GM13977 (cell line): Measurements from ENCODE around the gene PPP5C.
"Not testable (repeated sequence)": the region's sequence is repeated elsewhere in the genome, so short reads cannot be mapped to it uniquely, and the experiment has no call there.

ENCODE experiments used
- DNase-seq: peaks from one replicate; pipeline ENCODE4 v3.0.0; 2012; ENCODE audit warnings: low spot score
- in situ Hi-C: fragments of 300-500 bp; cut with MboI; formaldehyde crosslinking; loops from one replicate; pipeline ENCODE4 v1.12.0; 2022; ENCODE audit warnings: low sequenced_read_pairs, low pct_unique_long_range_greater_than_20kb, mixed read lengths, inconsistent platforms; ENCODE audit not compliant: unreplicated experiment
- TF ChIP-seq, protein P1 (sequence below): IDR thresholded peaks from 2 replicates; pipeline ENCODE4 v1.5.1; 2012; ENCODE audit warnings: mild to moderate bottlenecking, control low read depth; ENCODE audit not compliant: insufficient read depth; ENCODE audit errors: extremely low read depth, missing control alignments

Gene PPP5C

DNA sequence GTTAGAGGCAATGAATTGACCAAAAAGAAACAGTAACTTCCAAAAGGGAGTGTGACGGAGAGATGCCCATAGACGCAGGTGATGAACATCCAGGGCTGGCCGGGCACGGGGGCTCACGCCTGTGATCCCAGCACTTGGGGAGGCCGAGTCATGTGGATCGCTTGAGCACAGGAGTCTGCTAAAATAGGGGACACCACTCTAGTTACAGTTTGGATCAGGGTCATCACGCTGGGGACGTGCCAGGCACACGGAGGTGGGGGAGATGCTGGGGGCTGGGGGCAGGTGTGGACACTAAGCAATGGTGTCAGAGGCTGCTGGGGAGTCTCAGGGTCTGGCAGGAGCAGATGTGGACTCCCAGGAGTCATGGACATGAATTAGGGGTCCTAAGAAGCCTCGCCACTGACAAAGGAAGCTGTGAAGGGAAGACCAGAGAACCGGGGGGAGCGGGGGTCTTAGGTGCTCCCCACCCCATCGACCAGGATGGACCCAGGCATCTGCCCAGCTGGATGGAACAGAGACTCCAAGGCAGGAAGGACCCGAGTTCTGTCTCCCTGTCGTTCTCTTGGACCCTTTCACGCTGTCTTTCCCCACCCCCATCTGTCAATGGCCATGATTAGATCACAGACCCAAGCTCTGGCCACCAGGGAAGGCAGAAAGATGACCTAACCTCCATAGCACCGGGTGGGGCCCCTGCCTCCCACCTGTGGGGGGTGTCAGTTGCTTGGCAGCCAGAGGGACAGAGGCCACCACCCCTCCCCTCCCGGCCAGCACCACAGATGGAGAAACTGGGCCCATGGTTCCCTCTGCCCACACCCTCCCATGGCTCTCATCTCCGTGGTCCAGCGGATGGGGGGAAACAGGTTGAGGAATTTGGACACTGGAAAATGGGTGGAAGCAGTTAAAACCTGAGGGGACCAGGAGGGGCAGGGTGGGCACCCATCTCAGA is 46.8 kb downstream of the PPP5C start:
- in situ Hi-C loops = no loop called here
- no peak for DNase-seq
- TF ChIP-seq, protein P1, sequence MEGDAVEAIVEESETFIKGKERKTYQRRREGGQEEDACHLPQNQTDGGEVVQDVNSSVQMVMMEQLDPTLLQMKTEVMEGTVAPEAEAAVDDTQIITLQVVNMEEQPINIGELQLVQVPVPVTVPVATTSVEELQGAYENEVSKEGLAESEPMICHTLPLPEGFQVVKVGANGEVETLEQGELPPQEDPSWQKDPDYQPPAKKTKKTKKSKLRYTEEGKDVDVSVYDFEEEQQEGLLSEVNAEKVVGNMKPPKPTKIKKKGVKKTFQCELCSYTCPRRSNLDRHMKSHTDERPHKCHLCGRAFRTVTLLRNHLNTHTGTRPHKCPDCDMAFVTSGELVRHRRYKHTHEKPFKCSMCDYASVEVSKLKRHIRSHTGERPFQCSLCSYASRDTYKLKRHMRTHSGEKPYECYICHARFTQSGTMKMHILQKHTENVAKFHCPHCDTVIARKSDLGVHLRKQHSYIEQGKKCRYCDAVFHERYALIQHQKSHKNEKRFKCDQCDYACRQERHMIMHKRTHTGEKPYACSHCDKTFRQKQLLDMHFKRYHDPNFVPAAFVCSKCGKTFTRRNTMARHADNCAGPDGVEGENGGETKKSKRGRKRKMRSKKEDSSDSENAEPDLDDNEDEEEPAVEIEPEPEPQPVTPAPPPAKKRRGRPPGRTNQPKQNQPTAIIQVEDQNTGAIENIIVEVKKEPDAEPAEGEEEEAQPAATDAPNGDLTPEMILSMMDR = no peak

DNA sequence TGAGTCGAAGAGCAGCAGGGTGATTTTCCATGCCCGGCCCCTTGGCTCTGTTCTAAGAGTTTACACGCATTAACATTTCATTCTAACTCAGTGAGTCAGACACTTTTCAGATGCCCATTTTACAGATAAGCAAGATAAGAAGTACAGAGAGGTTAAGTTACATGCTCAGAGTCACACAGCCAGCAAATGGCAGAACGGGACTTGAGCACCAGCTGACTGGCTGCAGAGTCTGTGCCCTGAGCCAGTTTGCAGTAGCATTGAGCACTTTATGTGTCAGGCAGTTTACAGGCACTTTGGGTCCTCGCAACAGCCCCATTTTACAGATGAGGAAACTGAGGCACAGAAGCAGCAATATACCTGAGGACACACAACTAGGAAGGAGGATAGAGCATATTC is 47.5 kb downstream of the PPP5C start:
- in situ Hi-C loops = no loop called here
- TF ChIP-seq, protein P1 = no peak
- DNase-seq = no peak

DNA sequence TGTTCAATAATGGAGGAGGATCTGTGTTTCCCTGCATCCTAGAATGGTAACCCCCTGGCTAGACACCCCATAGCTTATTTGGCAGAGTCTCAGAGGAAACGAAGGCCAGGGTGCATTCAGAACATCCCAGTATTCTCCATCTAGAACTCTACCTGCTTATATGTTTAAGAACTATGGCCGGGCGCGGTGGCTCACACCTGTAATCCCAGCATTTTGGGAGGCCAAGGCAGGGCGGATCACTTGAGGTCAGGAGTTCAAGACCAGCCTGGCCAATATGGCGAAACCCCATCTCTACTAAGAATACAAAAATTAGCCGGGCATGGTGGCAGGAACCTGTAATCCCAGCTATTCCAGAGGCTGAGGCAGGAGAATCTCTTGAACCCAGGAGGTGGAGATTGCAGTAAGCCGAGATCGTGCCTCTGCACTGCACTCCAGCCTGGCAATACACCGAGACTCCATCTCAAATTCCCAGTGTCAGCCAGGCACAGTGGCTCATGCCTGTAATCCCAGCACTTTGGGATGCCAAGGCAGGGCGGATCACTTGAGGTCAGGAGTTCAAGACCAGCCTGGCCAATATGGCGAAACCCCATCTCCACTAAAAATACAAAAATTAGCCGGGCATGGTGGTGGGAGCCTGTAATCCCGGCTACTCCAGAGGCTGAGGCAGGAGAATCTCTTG is 51.1 kb downstream of the PPP5C start:
- DNase-seq, in situ Hi-C loops: not testable (repeated sequence)

DNA sequence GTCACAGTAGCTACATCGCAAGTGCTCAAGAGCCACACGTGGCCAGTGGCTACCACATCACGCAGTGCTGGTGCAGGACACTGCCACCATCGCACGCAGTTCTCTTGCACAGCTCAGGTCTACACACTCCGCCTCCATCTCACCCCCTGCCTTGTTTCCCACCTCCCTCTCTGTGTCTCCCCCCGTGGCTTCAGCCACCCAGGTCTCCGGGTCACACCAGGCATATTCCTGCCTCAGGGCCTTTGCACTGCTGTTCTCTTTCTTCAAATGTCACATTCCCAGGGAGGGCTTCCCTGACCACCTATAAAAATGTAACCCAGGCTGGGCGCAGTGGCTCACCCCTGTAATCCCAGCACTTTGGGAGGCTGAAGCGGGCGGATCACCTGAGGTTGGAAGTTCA is 55.8 kb downstream of the PPP5C start:
- in situ Hi-C loops = loop anchor here (5.0 kb wide), 1 partner anchor 85 kb away; no protein-coding TSS in a partner anchor
- TF ChIP-seq, protein P1 = no peak
- DNase-seq = no peak

DNA sequence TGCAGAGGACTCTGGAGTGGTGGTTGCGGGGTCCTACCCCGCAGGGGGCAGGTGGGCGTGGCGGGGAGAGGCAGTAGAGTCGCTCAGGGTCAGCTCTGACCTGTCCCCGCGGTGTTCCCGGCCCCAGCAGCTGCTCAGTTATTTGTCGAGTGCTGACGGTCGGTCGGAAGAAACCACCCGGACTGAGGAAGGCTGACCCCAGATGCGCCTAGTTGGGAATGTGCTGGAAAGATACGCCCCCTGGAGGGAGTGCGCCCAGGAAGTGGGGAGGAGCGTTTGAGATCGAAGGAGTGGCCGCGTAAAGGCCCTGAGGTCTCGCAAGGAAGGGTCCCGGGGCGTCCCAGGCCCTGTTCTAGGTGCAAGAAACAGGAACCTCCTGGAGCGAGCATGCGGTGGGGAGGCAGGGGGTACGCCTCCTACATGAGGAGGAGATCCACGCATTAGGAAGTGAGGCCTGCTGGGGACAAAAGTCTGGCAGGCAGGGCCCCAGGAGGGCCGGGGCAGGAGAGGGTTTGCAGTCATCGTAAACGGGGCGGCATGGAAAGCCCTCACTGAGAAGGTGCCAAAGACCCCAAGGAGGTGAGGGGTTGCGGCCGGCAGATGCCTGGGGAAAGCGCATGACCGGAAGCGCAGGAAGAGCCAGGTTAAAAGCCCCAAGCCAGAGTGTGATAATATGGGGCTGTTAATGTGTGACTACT is 57.3 kb downstream of the PPP5C start:
- no peak for DNase-seq
- in situ Hi-C loops = loop anchor here (5.0 kb wide), 1 partner anchor 83 kb away; no protein-coding TSS in a partner anchor
- TF ChIP-seq, protein P1 = no peak

DNA sequence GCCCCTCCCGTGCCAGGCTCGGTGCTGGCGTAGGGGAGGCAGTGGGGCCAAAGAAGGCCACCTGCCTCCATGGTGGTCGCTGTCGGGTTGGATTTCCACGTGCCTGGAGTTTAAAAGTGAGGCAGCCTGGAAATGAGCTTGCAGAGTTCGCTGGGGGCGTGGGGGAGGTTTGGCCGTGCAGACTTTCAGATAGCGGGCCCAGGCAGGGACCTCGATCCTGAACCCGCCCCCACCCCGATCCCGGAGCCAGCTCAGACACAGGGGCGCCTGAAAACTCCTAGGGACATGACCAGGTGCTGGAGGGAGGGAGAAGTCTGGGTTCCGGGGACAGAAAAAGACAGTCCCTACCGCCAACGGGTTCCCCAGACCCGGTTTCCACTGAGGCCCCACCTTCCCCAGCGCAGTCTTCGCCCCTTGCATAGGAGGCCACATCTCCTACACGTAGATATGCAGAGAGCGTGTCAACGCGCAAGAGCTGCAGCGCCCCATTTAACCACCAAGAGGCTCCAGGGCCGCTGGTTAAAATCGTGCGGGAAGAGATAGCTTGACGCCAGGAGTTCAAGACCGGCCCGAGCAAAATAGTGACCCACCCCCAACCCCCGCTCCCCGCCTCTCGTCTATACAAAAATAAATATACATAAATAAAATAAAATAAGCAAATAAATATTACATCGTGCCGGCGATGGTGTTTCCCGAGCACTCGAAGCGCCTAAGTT is 58.0 kb downstream of the PPP5C start:
- in situ Hi-C loops = loop anchor here (5.0 kb wide), 1 partner anchor 82 kb away; no protein-coding TSS in a partner anchor
- DNase-seq = no peak
- TF ChIP-seq, protein P1 = no peak
